Fibroblast of pulmonary artery (primary cell): Measurements from ENCODE around the gene SYT6.

Source experiments
- DNase-seq: peaks from one replicate; pipeline ENCODE4 v3.0.0-alpha.2; 2010; ENCODE audit warnings: low read depth
- H3K4me3 ChIP-seq: replicated peaks from 2 replicates; pipeline ENCODE4 v1.5.1; 2011; ENCODE audit warnings: low read depth, mild to moderate bottlenecking, control low read depth, low read length, moderate library complexity
- TF ChIP-seq, protein P1 (sequence below): IDR thresholded peaks from 2 replicates; pipeline ENCODE4 v1.5.1; 2011; ENCODE audit warnings: mild to moderate bottlenecking, control low read depth, low read length, inconsistent platforms; ENCODE audit errors: missing control alignments

Gene SYT6, protein sequence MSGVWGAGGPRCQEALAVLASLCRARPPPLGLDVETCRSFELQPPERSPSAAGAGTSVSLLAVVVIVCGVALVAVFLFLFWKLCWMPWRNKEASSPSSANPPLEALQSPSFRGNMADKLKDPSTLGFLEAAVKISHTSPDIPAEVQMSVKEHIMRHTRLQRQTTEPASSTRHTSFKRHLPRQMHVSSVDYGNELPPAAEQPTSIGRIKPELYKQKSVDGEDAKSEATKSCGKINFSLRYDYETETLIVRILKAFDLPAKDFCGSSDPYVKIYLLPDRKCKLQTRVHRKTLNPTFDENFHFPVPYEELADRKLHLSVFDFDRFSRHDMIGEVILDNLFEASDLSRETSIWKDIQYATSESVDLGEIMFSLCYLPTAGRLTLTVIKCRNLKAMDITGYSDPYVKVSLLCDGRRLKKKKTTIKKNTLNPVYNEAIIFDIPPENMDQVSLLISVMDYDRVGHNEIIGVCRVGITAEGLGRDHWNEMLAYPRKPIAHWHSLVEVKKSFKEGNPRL

DNA sequence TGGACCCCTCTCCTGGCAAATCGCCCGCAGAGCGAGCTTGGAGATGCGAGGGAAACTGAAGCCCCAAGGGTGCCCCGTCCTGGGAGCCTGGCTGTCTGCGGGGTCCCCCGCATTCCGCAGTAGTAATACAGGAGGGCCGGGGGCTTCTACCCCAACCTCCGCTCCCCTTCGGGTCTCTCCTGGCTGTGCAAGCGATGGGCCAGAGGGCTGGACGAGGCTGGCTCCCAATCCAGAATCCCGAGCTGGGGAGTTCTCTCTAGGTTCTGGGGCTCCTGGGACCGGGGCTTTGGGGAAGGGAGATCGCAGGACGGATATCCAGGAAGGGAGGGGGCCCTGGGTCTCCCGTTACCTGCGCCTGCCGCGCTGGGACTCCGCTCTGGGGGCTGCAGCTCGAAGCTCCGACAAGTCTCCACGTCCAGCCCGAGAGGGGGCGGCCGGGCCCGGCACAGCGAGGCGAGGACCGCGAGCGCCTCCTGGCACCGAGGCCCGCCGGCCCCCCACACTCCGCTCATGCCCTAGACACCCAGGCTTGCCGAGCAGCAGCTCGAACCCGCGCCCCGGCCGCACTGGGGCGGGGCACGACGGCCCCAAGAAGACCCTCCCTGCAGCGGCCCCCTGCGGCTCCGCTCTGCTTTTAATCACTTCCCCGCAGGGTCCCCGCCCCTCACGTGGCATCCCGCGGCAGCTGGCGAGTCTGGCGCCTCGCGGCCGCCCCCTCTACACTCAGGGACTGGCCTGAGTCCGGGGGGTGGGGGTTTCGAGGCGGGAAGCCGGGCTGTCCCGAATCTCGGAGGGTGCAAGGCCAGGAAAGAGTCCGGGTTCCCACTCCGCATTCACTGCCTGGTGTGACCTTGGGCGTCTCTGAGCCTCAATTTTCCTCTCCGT lies at the start of gene SYT6:
Gene SYT6 (minus strand): TSS at position 609 of the 885 bp plus-strand sequence. CDS start 97 bp downstream, at position 512.
- TF ChIP-seq, protein P1, sequence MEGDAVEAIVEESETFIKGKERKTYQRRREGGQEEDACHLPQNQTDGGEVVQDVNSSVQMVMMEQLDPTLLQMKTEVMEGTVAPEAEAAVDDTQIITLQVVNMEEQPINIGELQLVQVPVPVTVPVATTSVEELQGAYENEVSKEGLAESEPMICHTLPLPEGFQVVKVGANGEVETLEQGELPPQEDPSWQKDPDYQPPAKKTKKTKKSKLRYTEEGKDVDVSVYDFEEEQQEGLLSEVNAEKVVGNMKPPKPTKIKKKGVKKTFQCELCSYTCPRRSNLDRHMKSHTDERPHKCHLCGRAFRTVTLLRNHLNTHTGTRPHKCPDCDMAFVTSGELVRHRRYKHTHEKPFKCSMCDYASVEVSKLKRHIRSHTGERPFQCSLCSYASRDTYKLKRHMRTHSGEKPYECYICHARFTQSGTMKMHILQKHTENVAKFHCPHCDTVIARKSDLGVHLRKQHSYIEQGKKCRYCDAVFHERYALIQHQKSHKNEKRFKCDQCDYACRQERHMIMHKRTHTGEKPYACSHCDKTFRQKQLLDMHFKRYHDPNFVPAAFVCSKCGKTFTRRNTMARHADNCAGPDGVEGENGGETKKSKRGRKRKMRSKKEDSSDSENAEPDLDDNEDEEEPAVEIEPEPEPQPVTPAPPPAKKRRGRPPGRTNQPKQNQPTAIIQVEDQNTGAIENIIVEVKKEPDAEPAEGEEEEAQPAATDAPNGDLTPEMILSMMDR = no peak
- H3K4me3 ChIP-seq = no peak within 1 kb of the TSS
- no peak for DNase-seq

DNA sequence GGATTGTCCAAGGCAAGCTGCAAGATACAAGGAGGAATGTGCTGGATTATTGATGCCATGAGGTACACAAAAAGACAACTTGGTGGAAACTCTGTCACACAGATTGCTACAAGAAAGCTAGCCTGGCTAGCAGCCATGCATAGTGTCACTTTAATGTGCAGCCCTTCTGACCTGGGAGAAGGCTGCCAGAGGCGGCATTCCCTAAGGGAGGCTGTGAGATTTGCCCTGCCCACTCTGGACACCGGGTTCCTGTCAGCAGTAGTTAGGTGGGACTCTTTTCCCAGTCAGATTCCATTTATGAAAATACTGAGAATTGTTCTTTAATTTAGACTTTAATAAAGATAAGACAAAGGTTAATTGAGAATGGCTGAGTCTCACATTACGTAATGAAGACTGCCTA lies 47.8 kb upstream of the SYT6 start:
- TF ChIP-seq, protein P1 = no peak
- no peak overlapping the region for H3K4me3 ChIP-seq
- no peak for DNase-seq

DNA sequence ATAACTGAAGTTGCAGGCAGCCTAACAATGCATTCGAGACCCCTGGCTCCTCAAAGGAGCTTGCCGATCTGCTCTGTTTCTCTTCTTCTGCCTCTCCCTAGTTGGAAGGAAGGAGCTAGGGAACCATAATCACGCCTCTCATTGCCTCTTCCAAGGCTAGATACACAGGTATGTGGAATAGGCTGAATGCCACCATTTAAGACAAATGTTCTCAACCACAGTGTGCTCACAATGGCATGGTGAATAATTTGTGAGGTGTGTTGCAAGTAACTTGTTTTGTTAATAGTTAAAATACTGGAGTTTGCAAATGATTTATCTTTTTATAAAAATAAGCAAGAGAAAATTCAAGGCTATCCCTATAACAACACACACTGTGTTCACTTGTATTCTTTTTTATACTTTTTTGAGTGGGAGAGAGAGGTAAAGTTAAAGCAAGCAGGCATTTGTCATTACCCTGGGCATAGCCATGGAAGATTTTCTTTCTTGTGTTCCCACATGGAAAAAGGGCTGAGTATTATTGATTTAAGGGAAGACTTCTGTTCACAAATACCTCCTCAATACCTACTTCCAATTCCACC lies 45.4 kb upstream of the SYT6 start:
- TF ChIP-seq, protein P1 = no peak
- DNase-seq = no peak
- no peak overlapping the region for H3K4me3 ChIP-seq

DNA sequence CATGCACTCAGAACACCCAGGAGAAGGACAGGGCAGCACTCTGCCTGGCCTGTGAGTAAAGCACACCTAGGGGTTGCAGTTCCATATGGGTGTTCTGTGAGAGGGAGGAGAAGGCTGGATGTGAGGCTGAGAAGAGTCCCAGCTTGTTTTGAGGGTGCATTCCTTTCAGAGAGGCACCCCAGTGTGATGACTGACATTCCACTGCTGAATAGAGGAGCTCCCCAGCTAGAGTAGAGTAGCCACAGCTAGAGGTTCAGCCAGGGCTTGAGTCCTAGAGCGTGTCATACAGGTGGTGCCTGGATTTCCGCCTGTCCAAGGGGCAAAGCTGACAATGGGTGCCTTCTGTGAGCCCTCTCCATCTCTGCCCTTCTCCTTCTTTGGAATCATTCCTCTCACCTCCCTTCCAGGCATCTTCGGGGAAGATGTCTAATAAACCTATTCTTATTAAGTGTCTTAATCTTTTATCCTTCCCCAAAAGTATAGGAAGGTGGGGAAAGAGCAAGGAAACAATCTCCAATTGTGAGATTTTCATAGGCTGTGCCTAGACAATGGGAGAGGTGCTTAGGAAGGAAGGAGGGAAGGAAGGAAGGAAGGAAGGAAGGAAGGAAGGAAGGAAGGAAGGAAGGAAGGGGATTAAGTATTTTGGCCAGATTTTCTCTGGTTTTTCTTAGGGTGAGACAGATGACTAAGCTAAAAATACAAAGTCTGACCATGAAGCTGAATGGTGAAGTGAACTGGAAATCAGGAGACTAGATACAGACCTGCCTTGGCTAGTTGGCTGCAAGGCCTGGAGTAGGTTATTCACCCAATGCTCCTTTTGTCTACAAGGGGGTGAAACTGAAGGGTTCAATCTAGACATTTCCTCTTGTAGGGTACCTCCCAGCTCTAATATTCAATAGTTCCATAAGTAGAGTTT lies 43.6 kb upstream of the SYT6 start:
- H3K4me3 ChIP-seq = no peak overlapping the region
- DNase-seq = no peak
- TF ChIP-seq, protein P1 = no peak

DNA sequence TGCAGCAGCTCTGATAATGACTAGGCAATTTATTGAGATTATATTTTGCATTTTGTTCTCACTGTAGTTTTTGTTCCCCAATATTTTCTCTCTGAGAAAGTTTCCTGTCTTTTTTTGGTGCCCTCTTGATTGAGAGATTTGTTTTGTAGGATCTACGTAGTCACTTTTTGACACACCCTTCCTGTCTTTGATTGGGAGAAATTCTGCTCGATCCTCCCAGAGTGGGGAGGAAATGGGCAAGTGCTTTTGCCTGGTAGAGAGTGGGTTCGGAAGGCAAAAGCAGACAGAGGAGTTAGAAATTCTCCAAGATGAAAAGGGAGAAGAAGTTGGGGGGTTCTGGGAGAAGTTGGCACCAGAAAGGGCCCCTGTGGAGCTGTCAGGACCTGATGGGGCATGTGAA lies 42.1 kb upstream of the SYT6 start:
- DNase-seq = no peak
- TF ChIP-seq, protein P1 = no peak
- no peak overlapping the region for H3K4me3 ChIP-seq

DNA sequence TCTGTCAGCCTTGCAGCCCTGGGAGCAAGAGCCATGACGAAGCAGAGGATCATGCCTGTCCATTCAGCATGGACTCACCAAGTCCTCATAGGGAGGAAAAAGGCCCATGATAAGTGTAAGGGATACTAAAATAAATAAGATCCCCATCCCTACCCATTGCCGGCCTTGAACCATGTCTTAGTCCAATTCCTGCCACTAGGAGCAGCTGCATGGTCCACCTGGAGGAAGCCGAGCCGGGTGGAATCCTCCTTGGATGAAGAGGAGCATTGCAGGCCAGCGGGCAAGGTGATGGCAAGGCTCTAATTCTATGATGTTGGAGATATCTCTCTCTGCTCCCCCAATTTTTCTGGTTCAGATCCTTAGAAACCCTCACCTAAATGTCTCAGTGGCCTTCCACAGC lies 38.7 kb upstream of the SYT6 start:
- no peak overlapping the region for H3K4me3 ChIP-seq
- DNase-seq = no peak
- TF ChIP-seq, protein P1 = no peak
